ENCODE results near the gene CCDC54.

Gene CCDC54

GRCh38 chr3:107382631-107383030 is 5.4 kb downstream of the CCDC54 start:
- Histone ChIP-seq H3F3A (ENCODE audit: low read depth) (no peaks in the 10 kb centered on the region), H3K4me3 (ENCODE audit: low read length, poor library complexity, severe bottlenecking) (no peak overlapping the region), H4K20me1 (ENCODE audit: insufficient read depth, low read length, poor library complexity, severe bottlenecking) (no peaks in the 10 kb centered on the region), H3K9me2 (replicated peaks; ENCODE audit: low read depth, low read length) (no peaks in the 10 kb centered on the region), H3K27me3 (ENCODE audit: insufficient read depth, low read length, poor library complexity, severe bottlenecking) (no peaks in the 10 kb centered on the region), H2AFZ (ENCODE audit: low read length) (no peak overlapping the region), H3K9ac (ENCODE audit: low read depth, low read length, poor library complexity, severe bottlenecking) (no peak overlapping the region), H3K79me2 (ENCODE audit: insufficient read depth, low read length) (no peaks in the 10 kb centered on the region), H3K9me3 (ENCODE audit: insufficient read depth, low read depth, low read length) (no peaks in the 10 kb centered on the region), H3K4me2 (ENCODE audit: low read depth, low read length, poor library complexity, severe bottlenecking) (no peak overlapping the region), H3K4me1 (ENCODE audit: insufficient read depth, low read length, poor library complexity, severe bottlenecking) (no peaks in the 10 kb centered on the region), H3K36me3 (ENCODE audit: insufficient read depth, low read length) (no peaks in the 10 kb centered on the region)
- TF ChIP-seq CTCF (conservative IDR thresholded peaks at IDR 0.05; ENCODE audit: low read length) (no peak), EZH2phosphoT487 (IDR thresholded peaks at IDR 0.05; ENCODE audit: borderline replicate concordance) (no peak)

- Histone ChIP-seq H3K27me3 (ENCODE audit: insufficient read depth, low read length, poor library complexity, severe bottlenecking) (no peaks in the 10 kb centered on the region), H3K79me2 (ENCODE audit: insufficient read depth, low read length) (no peaks in the 10 kb centered on the region), H3F3A (ENCODE audit: low read depth) (no peaks in the 10 kb centered on the region), H4K20me1 (ENCODE audit: insufficient read depth, low read length, poor library complexity, severe bottlenecking) (no peaks in the 10 kb centered on the region), H2AFZ (ENCODE audit: low read length) (no peak overlapping the region), H3K4me3 (ENCODE audit: low read length, poor library complexity, severe bottlenecking) (no peak overlapping the region), H3K4me2 (ENCODE audit: low read depth, low read length, poor library complexity, severe bottlenecking) (no peak overlapping the region), H3K9ac (ENCODE audit: low read depth, low read length, poor library complexity, severe bottlenecking) (no peak overlapping the region), H3K9me2 (replicated peaks; ENCODE audit: low read depth, low read length) (no peaks in the 10 kb centered on the region), H3K9me3 (ENCODE audit: insufficient read depth, low read depth, low read length) (no peaks in the 10 kb centered on the region), H3K4me1 (ENCODE audit: insufficient read depth, low read length, poor library complexity, severe bottlenecking) (no peaks in the 10 kb centered on the region), H3K36me3 (ENCODE audit: insufficient read depth, low read length) (no peaks in the 10 kb centered on the region)
- TF ChIP-seq EZH2phosphoT487 (IDR thresholded peaks at IDR 0.05; ENCODE audit: borderline replicate concordance) = no peak
- no peak for TF ChIP-seq CTCF (conservative IDR thresholded peaks at IDR 0.05; ENCODE audit: low read length)
Observed at GRCh38 chr3:107384428-107384827, 7.2 kb downstream of the CCDC54 start.

GRCh38 chr3:107384907-107385306 is 7.7 kb downstream of the CCDC54 start:
- Histone ChIP-seq H3K36me3 (ENCODE audit: insufficient read depth, low read length) (no peaks in the 10 kb centered on the region), H3K4me2 (ENCODE audit: low read depth, low read length, poor library complexity, severe bottlenecking) (no peak overlapping the region), H2AFZ (ENCODE audit: low read length) (no peak overlapping the region), H3K27me3 (ENCODE audit: insufficient read depth, low read length, poor library complexity, severe bottlenecking) (no peaks in the 10 kb centered on the region), H3F3A (ENCODE audit: low read depth) (no peaks in the 10 kb centered on the region), H3K79me2 (ENCODE audit: insufficient read depth, low read length) (no peaks in the 10 kb centered on the region), H3K9me3 (ENCODE audit: insufficient read depth, low read depth, low read length) (no peaks in the 10 kb centered on the region), H3K9ac (ENCODE audit: low read depth, low read length, poor library complexity, severe bottlenecking) (no peak overlapping the region), H3K4me3 (ENCODE audit: low read length, poor library complexity, severe bottlenecking) (no peak overlapping the region), H3K9me2 (replicated peaks; ENCODE audit: low read depth, low read length) (no peaks in the 10 kb centered on the region), H3K4me1 (ENCODE audit: insufficient read depth, low read length, poor library complexity, severe bottlenecking) (no peaks in the 10 kb centered on the region), H4K20me1 (ENCODE audit: insufficient read depth, low read length, poor library complexity, severe bottlenecking) (no peaks in the 10 kb centered on the region)
- no peak for TF ChIP-seq EZH2phosphoT487 (IDR thresholded peaks at IDR 0.05; ENCODE audit: borderline replicate concordance)

- H4K20me1 ChIP-seq (ENCODE audit: insufficient read depth, low read length, poor library complexity, severe bottlenecking) = no peaks in the 10 kb centered on the region
- H3K9me3 ChIP-seq (ENCODE audit: insufficient read depth, low read depth, low read length) = no peaks in the 10 kb centered on the region
- H3K4me3 ChIP-seq (ENCODE audit: low read length, poor library complexity, severe bottlenecking) = no peak overlapping the region
- no peak overlapping the region for H2AFZ ChIP-seq (ENCODE audit: low read length)
- TF ChIP-seq EZH2phosphoT487 (IDR thresholded peaks at IDR 0.05; ENCODE audit: borderline replicate concordance) (no peak), CTCF (conservative IDR thresholded peaks at IDR 0.05; ENCODE audit: low read length) (no peak)
- H3K36me3 ChIP-seq (ENCODE audit: insufficient read depth, low read length) = no peaks in the 10 kb centered on the region
- no peaks in the 10 kb centered on the region for H3K9me2 ChIP-seq (replicated peaks; ENCODE audit: low read depth, low read length)
- H3F3A ChIP-seq (ENCODE audit: low read depth) = no peaks in the 10 kb centered on the region
- H3K79me2 ChIP-seq (ENCODE audit: insufficient read depth, low read length) = no peaks in the 10 kb centered on the region
- no peak overlapping the region for H3K9ac ChIP-seq (ENCODE audit: low read depth, low read length, poor library complexity, severe bottlenecking)
- H3K27me3 ChIP-seq (ENCODE audit: insufficient read depth, low read length, poor library complexity, severe bottlenecking) = no peaks in the 10 kb centered on the region
- no peaks in the 10 kb centered on the region for H3K4me1 ChIP-seq (ENCODE audit: insufficient read depth, low read length, poor library complexity, severe bottlenecking)
- no peak overlapping the region for H3K4me2 ChIP-seq (ENCODE audit: low read depth, low read length, poor library complexity, severe bottlenecking)
Observed at GRCh38 chr3:107387555-107387954, 10.3 kb downstream of the CCDC54 start.

Data from Loucy (cell line).